Tibial nerve (tissue), 4 donors: ENCODE data around the gene SLAIN2. TPM values are rescaled to one million over a fixed set of nuclear protein-coding genes. Genes with fewer than 3 reads are reported as not detected.
"Not testable (repeated sequence)": the region's sequence is repeated elsewhere in the genome, so short reads cannot be mapped to it uniquely, and the experiment has no call there.

Source experiments
- DNase-seq, 2 donors: peaks; one replicate each; pipeline ENCODE4 v3.0.0-alpha.2; 2019; ENCODE audit warnings: low spot score in 2 of 2
- H3K27ac ChIP-seq, 4 donors: fragments of 200-600 bp; sonication (generic) in 3 of 4; one replicate each; pipeline ENCODE4 v1.5.1; 2017 to 2019; ENCODE audit warnings: mild to moderate bottlenecking in 1 of 4
- H3K27me3 ChIP-seq, 2 donors: fragments of 200-600 bp; sonication (generic) in 1 of 2; one replicate each; pipeline versions ENCODE4 v1.5.1 to v1.6.0; 2017 to 2019
- H3K36me3 ChIP-seq, 3 donors: fragments of 200-600 bp; sonication (generic); one replicate each; pipeline ENCODE4 v1.5.1; 2018 to 2019
- H3K4me1 ChIP-seq, 4 donors: fragments of 200-600 bp; sonication (generic) in 3 of 4; one replicate each; pipeline ENCODE4 v1.5.1; 2017 to 2019
- H3K4me3 ChIP-seq, 4 donors: fragments of 200-600 bp; sonication (generic) in 3 of 4; one replicate each; pipeline ENCODE4 v1.5.1; 2017 to 2019; ENCODE audit warnings: mild to moderate bottlenecking in 1 of 4, moderate library complexity in 1 of 4
- H3K9me3 ChIP-seq, 4 donors: fragments of 200-600 bp; sonication (generic) in 3 of 4; one replicate each; pipeline ENCODE4 v1.5.1; 2017 to 2019
- EP300 ChIP-seq, 2 donors: sonication (generic); formaldehyde crosslinking; IDR thresholded peaks; one replicate each; pipeline ENCODE4 v1.6.1; 2017; ENCODE audit warnings: antibody characterized with exemption in 2 of 2, mild to moderate bottlenecking in 1 of 2
- POLR2A ChIP-seq, 2 donors: fragments of 450-650 bp; IDR thresholded peaks; one replicate each; pipeline ENCODE4 v1.6.1; 2017; ENCODE audit warnings: antibody characterized with exemption in 2 of 2, mild to moderate bottlenecking in 2 of 2, moderate library complexity in 2 of 2
- WGBS, 2 donors: methylation state at CpG; one replicate each; pipeline ENCODE4 v1.1.5; 2018; 5-methylcytosine and 5-hydroxymethylcytosine counted together
- total RNA-seq, 4 donors: library from RNA; depleted of rRNA; stranded (reverse); fragments of >200 nt; gene quantifications; one replicate each; pipeline ENCODE4 v1.1.0, GENCODE V29; 2016
- TF ChIP-seq, protein P1 (sequence below), 5 experiments: fragments of 200-600 bp in 3 of 5; fragments of 450-650 bp in 2 of 5; sonication (generic) in 3 of 5; IDR thresholded peaks; one replicate each; pipeline ENCODE4 v1.5.1; 2016 to 2019; ENCODE audit warnings: antibody characterized with exemption in 5 of 5, mild to moderate bottlenecking in 3 of 5, moderate library complexity in 2 of 5

The SLAIN2 gene
- total RNA-seq, 4 donors from 2014 or later, result 23.4 to 53.8 (median 33.8) TPM

DNA sequence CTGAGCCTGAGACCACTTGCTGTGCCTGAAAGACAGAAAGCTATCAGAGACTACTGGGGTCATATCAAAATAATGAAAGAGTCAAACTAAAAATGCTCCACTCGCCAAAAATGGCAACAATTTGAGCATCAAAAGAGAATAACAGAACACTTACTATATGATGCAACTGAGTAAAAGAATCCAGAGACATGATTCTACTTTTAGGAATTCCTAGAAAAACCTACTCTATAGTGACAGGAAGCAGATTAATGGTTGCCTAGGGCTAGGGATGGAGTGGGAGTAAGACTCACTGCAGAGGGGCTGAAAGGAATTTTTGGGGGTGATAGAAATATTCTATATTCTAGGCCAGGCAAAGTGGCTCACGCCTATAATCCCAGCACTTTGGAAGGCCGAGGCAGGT, 29.4 kb upstream of the SLAIN2 start:
- Histone ChIP-seq H3K4me1 (peaks cover 0 to 5% (median 0%) of the 10 kb centered on the region in 4 donors), H3K36me3 (no peaks in the 10 kb centered on the region), H3K9me3 (no peaks in the 10 kb centered on the region), H3K27me3 (no peaks in the 10 kb centered on the region), H3K4me3 (no peak overlapping the region), H3K27ac (no peak overlapping the region)
- no peak for TF ChIP-seq POLR2A (IDR thresholded peaks at IDR 0.05)
- no peak for TF ChIP-seq EP300 (IDR thresholded peaks at IDR 0.05)
- TF ChIP-seq, protein P1, sequence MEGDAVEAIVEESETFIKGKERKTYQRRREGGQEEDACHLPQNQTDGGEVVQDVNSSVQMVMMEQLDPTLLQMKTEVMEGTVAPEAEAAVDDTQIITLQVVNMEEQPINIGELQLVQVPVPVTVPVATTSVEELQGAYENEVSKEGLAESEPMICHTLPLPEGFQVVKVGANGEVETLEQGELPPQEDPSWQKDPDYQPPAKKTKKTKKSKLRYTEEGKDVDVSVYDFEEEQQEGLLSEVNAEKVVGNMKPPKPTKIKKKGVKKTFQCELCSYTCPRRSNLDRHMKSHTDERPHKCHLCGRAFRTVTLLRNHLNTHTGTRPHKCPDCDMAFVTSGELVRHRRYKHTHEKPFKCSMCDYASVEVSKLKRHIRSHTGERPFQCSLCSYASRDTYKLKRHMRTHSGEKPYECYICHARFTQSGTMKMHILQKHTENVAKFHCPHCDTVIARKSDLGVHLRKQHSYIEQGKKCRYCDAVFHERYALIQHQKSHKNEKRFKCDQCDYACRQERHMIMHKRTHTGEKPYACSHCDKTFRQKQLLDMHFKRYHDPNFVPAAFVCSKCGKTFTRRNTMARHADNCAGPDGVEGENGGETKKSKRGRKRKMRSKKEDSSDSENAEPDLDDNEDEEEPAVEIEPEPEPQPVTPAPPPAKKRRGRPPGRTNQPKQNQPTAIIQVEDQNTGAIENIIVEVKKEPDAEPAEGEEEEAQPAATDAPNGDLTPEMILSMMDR (IDR thresholded peaks at IDR 0.05), result no peak
- DNase-seq, result no peak
- 70 to 71% methylated on average over 3 of the region's 3 CpGs for WGBS, 2 donors

DNA sequence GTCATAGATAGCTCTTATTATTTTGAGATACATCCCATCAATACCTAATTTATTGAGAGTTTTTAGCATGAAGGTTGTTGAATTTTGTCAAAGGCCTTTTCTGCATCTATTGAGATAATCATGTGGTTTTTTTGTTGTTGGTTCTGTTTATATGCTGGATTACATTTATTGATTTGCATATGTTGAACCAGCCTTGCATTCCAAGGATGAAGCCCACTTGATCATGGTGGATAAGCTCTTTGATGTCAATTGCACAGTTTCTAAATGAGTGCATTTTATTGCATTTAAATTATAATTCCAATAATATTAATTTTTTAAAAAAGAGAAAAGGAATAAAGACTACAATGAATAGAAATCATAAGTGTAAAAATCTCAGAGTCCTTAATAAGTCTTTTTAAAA, 26.6 kb upstream of the SLAIN2 start:
- H3K9me3 ChIP-seq, H3K36me3 ChIP-seq, H3K4me1 ChIP-seq, H3K27ac ChIP-seq, H3K4me3 ChIP-seq, H3K27me3 ChIP-seq, DNase-seq: not testable (repeated sequence)

DNA sequence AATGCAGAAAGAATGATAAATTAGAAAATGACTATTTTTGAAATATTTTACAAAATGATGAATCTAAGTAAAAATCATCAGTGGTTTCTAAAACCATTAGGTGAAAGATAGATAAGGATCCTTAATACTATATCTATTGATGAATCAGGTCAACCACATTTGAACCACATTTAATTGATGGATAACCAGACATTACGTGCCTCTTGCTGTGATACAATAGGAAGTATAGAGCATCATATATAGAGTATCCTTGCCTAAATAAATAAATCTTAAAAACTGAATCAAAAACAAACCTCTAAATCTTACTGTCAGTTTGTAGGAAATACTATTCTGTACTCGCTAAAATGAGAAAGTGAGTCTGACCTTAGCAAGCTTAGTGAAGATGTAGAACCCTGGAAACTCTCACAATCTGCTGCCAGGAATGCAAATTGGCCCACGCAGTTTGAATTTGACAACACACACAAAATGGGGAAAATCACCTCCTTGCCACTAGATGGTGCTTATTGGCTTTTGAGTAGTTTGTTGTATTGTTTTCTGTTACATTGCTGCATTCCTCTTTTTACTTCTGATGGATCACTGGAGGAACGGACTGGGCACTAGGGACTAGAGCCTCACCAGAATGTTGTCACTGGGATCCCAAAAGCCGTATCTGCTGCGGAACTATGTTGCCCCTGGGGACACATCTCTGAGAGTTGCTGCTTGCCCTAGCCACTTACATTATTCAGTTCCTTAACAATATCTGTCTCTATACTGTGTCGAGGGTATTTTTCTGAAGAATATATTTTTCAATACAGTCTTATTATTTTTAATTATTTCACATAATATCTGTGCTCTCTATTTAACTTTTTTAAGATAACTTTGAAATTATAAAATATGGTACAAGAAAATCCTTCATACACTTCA, 25.4 kb upstream of the SLAIN2 start:
- Histone ChIP-seq H3K9me3 (no peaks in the 10 kb centered on the region), H3K4me3 (no peak overlapping the region), H3K4me1 (peaks cover 0 to 5% (median 0%) of the 10 kb centered on the region in 4 donors), H3K27ac (no peak overlapping the region), H3K27me3 (no peaks in the 10 kb centered on the region), H3K36me3 (no peaks in the 10 kb centered on the region)
- no peak for TF ChIP-seq EP300 (IDR thresholded peaks at IDR 0.05)
- TF ChIP-seq, protein P1 (IDR thresholded peaks at IDR 0.05), result peak; percentile 32 to 51 (median 44)
- 35 to 37% methylated on average over 7 of the region's 7 CpGs for WGBS, 2 donors
- peak in 1 of 2 donors; percentile 24 for DNase-seq

DNA sequence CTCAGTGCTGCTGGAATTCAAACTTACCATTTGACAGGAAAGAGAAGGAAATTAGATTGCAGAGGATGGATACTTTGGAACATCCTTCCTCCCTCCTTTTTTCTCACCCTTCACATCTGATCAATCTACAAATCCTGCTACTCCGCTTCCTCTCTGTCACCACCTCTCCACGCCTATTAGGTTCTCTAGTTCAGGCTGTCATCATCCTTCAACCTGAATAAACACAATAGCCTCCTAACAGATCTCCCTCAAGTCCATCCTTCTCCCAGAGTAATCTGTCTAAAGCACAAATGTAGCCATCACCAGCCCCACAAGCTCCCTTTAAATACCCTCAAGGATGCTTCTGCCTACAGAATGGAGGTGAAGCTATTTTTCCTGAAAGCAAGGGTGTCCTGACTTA, 20.0 kb upstream of the SLAIN2 start:
- WGBS, 2 donors, result 76 to 83% methylated on average over 2 of the region's 2 CpGs
- no peaks in the 10 kb centered on the region for H3K9me3 ChIP-seq
- TF ChIP-seq, protein P1 (IDR thresholded peaks at IDR 0.05), result no peak
- TF ChIP-seq EP300 (IDR thresholded peaks at IDR 0.05) (no peak), POLR2A (IDR thresholded peaks at IDR 0.05) (no peak)
- no peaks in the 10 kb centered on the region for H3K36me3 ChIP-seq
- H3K4me3 ChIP-seq, result no peak overlapping the region
- H3K4me1 ChIP-seq, result no peaks in the 10 kb centered on the region
- no peak for DNase-seq
- no peaks in the 10 kb centered on the region for H3K27me3 ChIP-seq
- no peak overlapping the region for H3K27ac ChIP-seq

DNA sequence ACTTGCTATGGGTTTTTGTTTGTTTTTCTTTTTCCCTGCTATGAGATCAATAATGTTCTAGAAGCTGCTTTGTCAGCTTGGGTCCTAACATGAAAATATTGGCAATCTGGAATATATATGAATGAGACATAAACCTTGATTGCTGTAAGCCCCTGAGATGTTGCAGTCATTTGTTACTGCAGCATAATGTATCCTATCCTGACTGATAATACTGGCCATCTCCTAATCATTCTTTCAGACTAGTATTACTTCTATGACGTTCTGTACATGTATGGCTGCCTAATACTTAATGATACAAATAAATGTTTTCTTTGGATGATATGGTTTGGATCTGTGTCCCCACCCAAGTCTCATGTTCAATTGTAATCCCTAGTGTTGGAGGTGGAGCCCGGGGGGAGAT, 19.3 kb upstream of the SLAIN2 start:
- no peak for DNase-seq
- Histone ChIP-seq H3K4me1 (no peaks in the 10 kb centered on the region), H3K36me3 (no peaks in the 10 kb centered on the region), H3K27me3 (no peaks in the 10 kb centered on the region), H3K4me3 (no peak overlapping the region), H3K9me3 (no peaks in the 10 kb centered on the region), H3K27ac (no peak overlapping the region)
- 91 to 92% methylated on average over 2 of the region's 2 CpGs for WGBS, 2 donors
- TF ChIP-seq EP300 (IDR thresholded peaks at IDR 0.05) (no peak), POLR2A (IDR thresholded peaks at IDR 0.05) (no peak)
- TF ChIP-seq, protein P1 (IDR thresholded peaks at IDR 0.05), result no peak
